ENCODE data around the gene CDC42. TPM values are rescaled to one million over a fixed set of nuclear protein-coding genes. Genes with fewer than 3 reads are reported as not detected.

CDC42 gene
- total and polyA plus RNA-seq, 10 of the 15 experiments (the other 5 are each of a cell fraction or from before 2014, with no cell fraction given) = 184 to 479 (median 326) TPM

DNA sequence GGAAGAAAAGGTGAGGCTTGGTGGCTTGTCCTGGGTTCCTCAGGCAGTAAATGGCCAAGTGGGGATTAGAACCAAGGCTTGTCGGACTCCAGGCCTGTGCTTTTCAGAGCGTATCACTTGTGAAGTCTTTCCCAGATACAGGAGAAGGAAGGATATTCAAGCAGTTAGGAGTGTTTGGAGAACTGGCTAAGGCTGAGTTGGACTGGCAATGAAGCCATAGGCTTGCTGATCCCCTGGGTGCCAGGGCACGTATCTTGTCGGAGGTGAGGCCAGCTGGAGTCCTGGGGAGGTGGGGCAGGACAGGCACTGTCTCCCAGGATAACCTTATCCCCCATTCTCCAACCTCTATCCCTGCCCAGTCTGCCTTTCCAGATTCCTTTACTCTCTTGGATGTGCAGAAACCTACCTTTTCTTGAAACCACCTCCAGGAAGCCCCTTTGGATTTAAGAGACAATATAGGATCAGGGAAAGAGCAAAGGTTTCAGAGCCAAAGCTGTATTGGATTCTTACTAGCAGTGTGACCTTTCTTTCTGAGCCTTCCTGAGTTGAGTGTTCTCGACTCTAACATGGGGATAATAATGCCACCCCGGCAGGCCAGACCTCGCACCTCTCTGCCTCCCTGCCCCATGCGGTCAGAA lies 72.2 kb downstream of the CDC42 start (continued):
- TF ChIP-seq POLR2A (IDR thresholded peaks at IDR 0.05; ENCODE audit: low read depth, low read length) (no peak), YBX1 (IDR thresholded peaks at IDR 0.05) (no peak), CBX3 (IDR thresholded peaks at IDR 0.05; ENCODE audit: borderline replicate concordance, low read depth) (no peak), JUND (IDR thresholded peaks at IDR 0.05; ENCODE audit: low read depth, low read length) (no peak), DPF2 (IDR thresholded peaks at IDR 0.05) (no peak), MEF2B (IDR thresholded peaks at IDR 0.05; ENCODE audit: partially characterized antibody, poor library complexity, severe bottlenecking) (no peak), NBN (IDR thresholded peaks at IDR 0.05) (no peak), SREBF2 (IDR thresholded peaks at IDR 0.05; ENCODE audit: low read length) (no peak), EGR1 (IDR thresholded peaks at IDR 0.05; ENCODE audit: borderline replicate concordance in 1 of 2, low read depth in 2 of 2, low read length in 2 of 2) (no peak)

DNA sequence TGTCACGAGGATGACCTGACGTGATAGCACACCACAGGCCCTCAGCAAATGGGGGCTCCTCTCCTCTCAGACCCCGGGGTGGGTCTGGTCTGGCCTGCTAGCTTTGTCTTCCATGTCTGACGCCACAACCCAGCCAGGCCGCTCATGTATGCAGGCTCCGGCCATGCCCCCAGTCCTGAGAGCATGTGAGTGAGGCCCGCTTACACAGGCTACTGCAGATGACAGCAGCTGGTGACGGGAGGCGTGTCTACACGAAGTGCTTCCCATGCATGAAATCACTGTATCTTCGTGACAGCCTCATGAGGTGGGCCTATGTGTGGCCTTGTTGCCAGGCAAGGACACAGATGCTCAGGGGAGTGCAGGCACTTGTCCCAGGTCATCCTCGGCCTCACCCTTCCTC lies 74.0 kb downstream of the CDC42 start:
- in situ Hi-C loops (cut with MboI) (no loop called here), intact Hi-C loops (cut with micrococcal nuclease; ENCODE audit: unreplicated experiment) (no loop called here)
- 60% methylated on average over 12 of the region's 12 CpGs for WGBS (ENCODE audit: insufficient coverage, insufficient replicate concordance, low lambda C conversion rate, missing lambda C conversion rate)
- Histone ChIP-seq H3K79me2 (ENCODE audit: control insufficient read depth, insufficient read depth, low read length) (no peaks in the 10 kb centered on the region), H3K4me2 (ENCODE audit: control insufficient read depth, insufficient read depth) (no peak overlapping the region), H3K4me1 (ENCODE audit: control insufficient read depth, insufficient read depth, low read length) (no peaks in the 10 kb centered on the region), H3K9me3 (replicated peaks; ENCODE audit: control insufficient read depth, insufficient read depth, low read length) (no peaks in the 10 kb centered on the region), H2AFZ (ENCODE audit: control insufficient read depth, low read depth, low read length) (no peak overlapping the region), H3K36me3 (ENCODE audit: control insufficient read depth in 2 of 2, insufficient read depth in 2 of 2, low read length in 1 of 2) (no peaks in the 10 kb centered on the region; a peak in 1 of 4 replicates), H3K4me3 (no peak overlapping the region), H3K27me3 (replicated peaks in 1 of 2; ENCODE audit: control insufficient read depth in 2 of 2, insufficient read depth in 2 of 2, low read length in 1 of 2) (no peaks in the 10 kb centered on the region), H3K9ac (ENCODE audit: control insufficient read depth, insufficient read depth, low read length) (no peak overlapping the region), H4K20me1 (ENCODE audit: control insufficient read depth, insufficient read depth) (no peaks in the 10 kb centered on the region), H3K27ac (ENCODE audit: control insufficient read depth, insufficient read depth) (no peak overlapping the region)
- SMC1A ChIA-PET (ENCODE audit: uncharacterized antibody, unreplicated experiment) = no interaction called here
- CTCF ChIA-PET = no interaction called here
- DNase-seq (ENCODE audit: low read depth, low spot score) = no peak
- ATAC-seq = 0 out of 3 replicates have a peak, but pooled peaks have one; percentile 19
- RAD21 ChIA-PET (ENCODE audit: unreplicated experiment) = no interaction called here
- POLR2A ChIA-PET = no interaction called here
- no TSS peak for BruUV-seq (replicated peaks)
- FAIRE-seq = no peak
- TF ChIP-seq, protein P1, sequence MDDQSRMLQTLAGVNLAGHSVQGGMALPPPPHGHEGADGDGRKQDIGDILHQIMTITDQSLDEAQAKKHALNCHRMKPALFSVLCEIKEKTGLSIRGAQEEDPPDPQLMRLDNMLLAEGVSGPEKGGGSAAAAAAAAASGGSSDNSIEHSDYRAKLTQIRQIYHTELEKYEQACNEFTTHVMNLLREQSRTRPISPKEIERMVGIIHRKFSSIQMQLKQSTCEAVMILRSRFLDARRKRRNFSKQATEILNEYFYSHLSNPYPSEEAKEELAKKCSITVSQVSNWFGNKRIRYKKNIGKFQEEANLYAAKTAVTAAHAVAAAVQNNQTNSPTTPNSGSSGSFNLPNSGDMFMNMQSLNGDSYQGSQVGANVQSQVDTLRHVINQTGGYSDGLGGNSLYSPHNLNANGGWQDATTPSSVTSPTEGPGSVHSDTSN (IDR thresholded peaks at IDR 0.05; ENCODE audit: insufficient replicate concordance, low read depth, low read length) = no peak
- no peak for TF ChIP-seq ZBED1 (IDR thresholded peaks at IDR 0.05; ENCODE audit: borderline replicate concordance)
- no peak for TF ChIP-seq RAD21 (IDR thresholded peaks at IDR 0.05; ENCODE audit: insufficient read depth, low read depth, low read length)
- no peak for TF ChIP-seq TBL1XR1 (IDR thresholded peaks at IDR 0.05; ENCODE audit: low read depth, low read length)
- TF ChIP-seq, protein P2, sequence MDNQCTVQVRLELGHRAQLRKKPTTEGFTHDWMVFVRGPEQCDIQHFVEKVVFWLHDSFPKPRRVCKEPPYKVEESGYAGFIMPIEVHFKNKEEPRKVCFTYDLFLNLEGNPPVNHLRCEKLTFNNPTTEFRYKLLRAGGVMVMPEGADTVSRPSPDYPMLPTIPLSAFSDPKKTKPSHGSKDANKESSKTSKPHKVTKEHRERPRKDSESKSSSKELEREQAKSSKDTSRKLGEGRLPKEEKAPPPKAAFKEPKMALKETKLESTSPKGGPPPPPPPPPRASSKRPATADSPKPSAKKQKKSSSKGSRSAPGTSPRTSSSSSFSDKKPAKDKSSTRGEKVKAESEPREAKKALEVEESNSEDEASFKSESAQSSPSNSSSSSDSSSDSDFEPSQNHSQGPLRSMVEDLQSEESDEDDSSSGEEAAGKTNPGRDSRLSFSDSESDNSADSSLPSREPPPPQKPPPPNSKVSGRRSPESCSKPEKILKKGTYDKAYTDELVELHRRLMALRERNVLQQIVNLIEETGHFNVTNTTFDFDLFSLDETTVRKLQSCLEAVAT (IDR thresholded peaks at IDR 0.05) = no peak
- no peak for TF ChIP-seq NR2C2 (IDR thresholded peaks at IDR 0.05; ENCODE audit: borderline replicate concordance, control insufficient read depth, insufficient read length, low read depth)
- TF ChIP-seq NR2C1 (IDR thresholded peaks at IDR 0.05) = no peak
- no peak for TF ChIP-seq MEF2A (IDR thresholded peaks at IDR 0.05; ENCODE audit: insufficient read depth, low read depth, low read length)
- TF ChIP-seq SPI1 (IDR thresholded peaks at IDR 0.05; ENCODE audit: borderline replicate concordance, insufficient read depth, low read depth, low read length) = no peak
- no peak for TF ChIP-seq LARP7 (IDR thresholded peaks at IDR 0.05)

Measured in GM12878 (cell line).